GM12873 (cell line): ENCODE data around the gene CLDN6.

Experiments used
- CTCF ChIP-seq: IDR thresholded peaks from 2 replicates; pipeline ENCODE4 v1.5.1; 2012; ENCODE audit warnings: low read depth, mild to moderate bottlenecking, moderate library complexity, low read length, control low read depth; ENCODE audit not compliant: insufficient read depth; ENCODE audit errors: missing control alignments

CLDN6 gene

GRCh38 chr16:3027983-3028715 lies 10.2 kb upstream of the CLDN6 start:
- TF ChIP-seq CTCF, result peak; percentile 86

- no peak for TF ChIP-seq CTCF
These were observed 9.5 kb upstream of the CLDN6 start for GRCh38 chr16:3027489-3027795.

- TF ChIP-seq CTCF, result no peak
These were observed 8.9 kb upstream of the CLDN6 start for GRCh38 chr16:3026609-3027488.

GRCh38 chr16:3026003-3026378 lies 8.0 kb upstream of the CLDN6 start:
- TF ChIP-seq CTCF, result no peak

- no peak for TF ChIP-seq CTCF
These were observed 7.3 kb upstream of the CLDN6 start for GRCh38 chr16:3025032-3026002.

- TF ChIP-seq CTCF, result no peak
These were observed 5.9 kb upstream of the CLDN6 start, which contains the start of the genes HCFC1R1 and THOC6 for GRCh38 chr16:3023669-3024478. TSS of gene HCFC1R1 (minus strand) at chr16:3023942. CDS start at chr16:3023941, 1 bp downstream. TSS of gene THOC6 (plus strand) at chr16:3024035. CDS start at chr16:3024327, 292 bp downstream.
